Measurements from ENCODE around the gene RNASE13.

Gene RNASE13

GRCh38 chr14:21074398-21075272, 40.0 kb upstream of the RNASE13 start:
- H3K4me3 ChIP-seq, result no peak overlapping the region
- H3K9me3 ChIP-seq (ENCODE audit: low read depth, low read length), result no peaks in the 10 kb centered on the region
- no peak overlapping the region for H3K27ac ChIP-seq
- DNase-seq (ENCODE audit: low read depth, low spot score), result no peak
- peaks cover 53% of the 10 kb centered on the region for H3K36me3 ChIP-seq (ENCODE audit: insufficient read depth, low read length)
- no peak for TF ChIP-seq FOXP2 (optimal IDR thresholded peaks at IDR 0.05; ENCODE audit: control extremely low read depth, extremely low read length, insufficient read depth)
- TF ChIP-seq POLR2AphosphoS5 (IDR thresholded peaks at IDR 0.05; ENCODE audit: borderline replicate concordance, low read depth, low read length), result no peak; the same call in 1 of the 2 replicates
- no peak for TF ChIP-seq EZH2 (IDR thresholded peaks at IDR 0.05)
- H3K9ac ChIP-seq (ENCODE audit: insufficient read length), result no peak overlapping the region

GRCh38 chr14:21073921-21074320, 39.3 kb upstream of the RNASE13 start:
- Histone ChIP-seq H3K27ac (no peak overlapping the region), H3K4me3 (no peak overlapping the region), H3K36me3 (ENCODE audit: insufficient read depth, low read length) (peaks cover 45% of the 10 kb centered on the region), H3K9me3 (ENCODE audit: low read depth, low read length) (no peaks in the 10 kb centered on the region), H3K9ac (ENCODE audit: insufficient read length) (no peak overlapping the region)
- DNase-seq (ENCODE audit: low read depth, low spot score), result no peak
- TF ChIP-seq POLR2AphosphoS5 (IDR thresholded peaks at IDR 0.05; ENCODE audit: borderline replicate concordance, low read depth, low read length) (no peak), EZH2 (IDR thresholded peaks at IDR 0.05) (no peak), FOXP2 (optimal IDR thresholded peaks at IDR 0.05; ENCODE audit: control extremely low read depth, extremely low read length, insufficient read depth) (no peak)

DNA sequence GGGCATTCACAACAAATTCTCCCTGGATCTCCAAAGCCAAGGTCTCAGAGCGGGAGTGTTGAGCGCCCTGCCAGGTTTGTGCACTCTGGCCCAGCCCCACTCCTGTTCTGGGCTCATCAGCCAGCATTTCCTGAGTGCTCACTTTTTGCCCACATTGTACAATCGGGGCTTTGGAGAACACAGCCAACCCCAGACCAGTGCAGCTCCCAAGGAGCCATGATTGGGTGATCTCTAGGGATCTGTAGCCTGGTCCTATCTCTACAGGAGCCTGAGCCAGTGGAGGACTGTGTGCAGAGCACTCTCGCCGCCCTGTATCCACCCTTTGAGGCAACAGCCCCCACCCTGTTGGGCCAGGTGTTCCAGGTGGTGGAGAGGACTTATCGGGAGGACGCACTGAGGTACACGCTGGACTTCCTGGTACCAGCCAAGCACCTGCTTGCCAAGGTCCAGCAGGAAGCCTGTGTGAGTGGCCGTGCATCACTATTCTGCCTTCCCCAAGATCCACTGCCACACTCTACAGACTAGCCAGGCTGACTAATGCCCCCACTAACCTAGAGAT, 38.3 kb upstream of the RNASE13 start:
- no peaks in the 10 kb centered on the region for H3K9me3 ChIP-seq (ENCODE audit: low read depth, low read length)
- TF ChIP-seq FOXP2 (optimal IDR thresholded peaks at IDR 0.05; ENCODE audit: control extremely low read depth, extremely low read length, insufficient read depth) (no peak), EZH2 (IDR thresholded peaks at IDR 0.05) (no peak), POLR2AphosphoS5 (IDR thresholded peaks at IDR 0.05; ENCODE audit: borderline replicate concordance, low read depth, low read length) (no peak)
- no peak for DNase-seq (ENCODE audit: low read depth, low spot score)
- H3K36me3 ChIP-seq (ENCODE audit: insufficient read depth, low read length), result peaks cover 35% of the 10 kb centered on the region
- peak overlapping the region; percentile 97 for H3K27ac ChIP-seq
- no peak overlapping the region for H3K9ac ChIP-seq (ENCODE audit: insufficient read length)
- H3K4me3 ChIP-seq, result no peak overlapping the region

DNA sequence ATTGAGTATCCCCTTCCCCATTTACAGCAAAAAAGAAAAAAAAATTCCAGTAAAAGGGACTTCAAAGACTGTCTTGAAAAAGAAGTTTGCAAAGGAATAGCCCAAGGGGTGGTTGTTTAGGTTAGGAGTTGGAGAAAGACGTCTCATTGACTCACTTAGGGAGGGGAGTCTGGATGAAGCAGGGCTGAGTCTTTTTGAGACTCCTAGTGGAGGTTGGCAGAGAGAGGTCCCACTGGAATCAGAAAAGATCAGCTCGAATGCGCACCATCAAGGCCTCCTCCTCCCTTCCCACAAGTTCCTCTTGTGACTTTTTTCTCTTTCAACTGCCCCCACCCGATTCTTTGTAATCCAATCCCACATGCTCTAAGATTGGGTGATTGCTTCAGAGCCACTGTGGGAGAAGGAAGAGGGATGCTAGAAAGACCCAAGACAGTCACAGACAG, 37.4 kb upstream of the RNASE13 start:
- Histone ChIP-seq H3K27ac (peak overlapping the region; percentile 97), H3K9me3 (ENCODE audit: low read depth, low read length) (no peaks in the 10 kb centered on the region), H3K9ac (ENCODE audit: insufficient read length) (peak overlapping the region; percentile 80), H3K4me3 (peak overlapping the region; percentile 96), H3K36me3 (ENCODE audit: insufficient read depth, low read length) (peaks cover 28% of the 10 kb centered on the region)
- DNase-seq (ENCODE audit: low read depth, low spot score), result no peak
- TF ChIP-seq POLR2AphosphoS5 (IDR thresholded peaks at IDR 0.05; ENCODE audit: borderline replicate concordance, low read depth, low read length) (no peak), FOXP2 (optimal IDR thresholded peaks at IDR 0.05; ENCODE audit: control extremely low read depth, extremely low read length, insufficient read depth) (no peak), EZH2 (IDR thresholded peaks at IDR 0.05) (no peak)

GRCh38 chr14:21071225-21072030, 36.8 kb upstream of the RNASE13 start:
- Histone ChIP-seq H3K9me3 (ENCODE audit: low read depth, low read length) (no peaks in the 10 kb centered on the region), H3K36me3 (ENCODE audit: insufficient read depth, low read length) (peaks cover 24% of the 10 kb centered on the region), H3K4me3 (peak overlapping the region; percentile 96), H3K27ac (peak overlapping the region; percentile 97), H3K9ac (ENCODE audit: insufficient read length) (peak overlapping the region; percentile 90)
- DNase-seq (ENCODE audit: low read depth, low spot score), result no peak
- TF ChIP-seq POLR2AphosphoS5 (IDR thresholded peaks at IDR 0.05; ENCODE audit: borderline replicate concordance, low read depth, low read length) (peak; percentile 57; the same call in 1 of the 2 replicates), FOXP2 (optimal IDR thresholded peaks at IDR 0.05; ENCODE audit: control extremely low read depth, extremely low read length, insufficient read depth) (no peak)

DNA sequence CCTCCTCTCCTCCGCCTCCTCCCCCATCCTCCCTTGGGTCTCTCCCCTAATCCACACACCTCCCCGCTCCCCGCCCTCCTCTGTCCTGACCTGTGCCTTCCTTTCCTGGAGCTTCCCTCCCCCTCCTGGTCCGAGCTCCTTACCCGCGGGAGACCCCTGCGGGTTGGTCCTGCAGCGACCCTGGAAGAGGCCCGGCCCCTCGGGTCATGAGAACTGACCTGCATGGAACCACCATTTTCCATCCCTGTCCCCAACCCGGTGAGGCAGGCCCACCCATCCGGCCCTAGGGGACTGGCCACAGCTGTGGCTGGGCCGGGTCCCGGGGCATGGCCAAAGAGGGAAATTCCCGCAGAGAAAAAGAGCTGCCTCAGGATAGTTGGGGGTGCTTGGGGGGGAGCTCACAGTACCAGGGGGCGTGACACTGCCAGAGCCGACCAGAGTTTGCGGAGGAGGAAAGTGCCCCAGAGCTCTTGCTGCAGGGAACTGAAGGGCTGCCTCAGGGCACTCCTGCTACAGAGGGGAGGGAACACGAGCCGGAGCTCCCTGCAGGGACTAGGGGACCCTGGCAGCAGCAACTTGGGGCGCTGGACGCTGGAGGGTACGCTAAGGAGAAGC, 36.1 kb upstream of the RNASE13 start:
- Histone ChIP-seq H3K9me3 (ENCODE audit: low read depth, low read length) (no peaks in the 10 kb centered on the region), H3K9ac (ENCODE audit: insufficient read length) (peak overlapping the region; percentile 90), H3K36me3 (ENCODE audit: insufficient read depth, low read length) (peaks cover 17% of the 10 kb centered on the region), H3K4me3 (peak overlapping the region; percentile 96), H3K27ac (peak overlapping the region; percentile 97)
- no peak for DNase-seq (ENCODE audit: low read depth, low spot score)
- no peak for TF ChIP-seq POLR2AphosphoS5 (IDR thresholded peaks at IDR 0.05; ENCODE audit: borderline replicate concordance, low read depth, low read length)
- TF ChIP-seq EZH2 (IDR thresholded peaks at IDR 0.05), result no peak
- TF ChIP-seq FOXP2 (optimal IDR thresholded peaks at IDR 0.05; ENCODE audit: control extremely low read depth, extremely low read length, insufficient read depth), result no peak

DNA sequence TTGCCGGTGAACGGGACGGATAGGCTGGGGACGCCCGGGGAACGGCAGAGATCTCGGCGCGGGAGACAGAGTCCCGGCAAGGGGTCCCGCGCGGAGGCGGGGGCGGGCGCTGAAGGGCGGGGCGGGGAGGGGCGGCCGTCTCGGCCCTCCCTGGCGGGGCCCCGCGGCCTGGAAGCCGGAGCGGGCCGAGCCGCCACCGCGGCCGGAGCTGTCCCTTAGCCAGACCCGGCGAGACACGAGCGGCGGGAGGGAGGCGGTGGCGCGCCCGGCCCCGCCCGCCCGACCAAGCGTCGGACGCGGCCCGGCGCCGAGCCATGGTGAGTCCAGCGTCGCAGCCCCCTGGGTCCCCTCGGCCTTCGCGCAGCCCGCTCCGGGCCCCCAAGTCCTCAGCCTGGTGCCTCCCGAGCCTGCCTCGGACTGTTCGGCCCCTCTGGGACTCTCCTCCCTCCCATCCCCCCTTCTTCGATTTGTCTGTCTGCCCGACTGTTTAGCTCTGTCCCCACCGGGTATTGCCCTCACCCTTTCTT, 35.5 kb upstream of the RNASE13 start, which contains the start of gene ARHGEF40:
ARHGEF40 (plus strand) TSS at position 222 of the 527 bp plus-strand sequence; CDS start at position 315, 93 bp downstream.
- H3K27ac ChIP-seq, result peak within 1 kb of the TSS; percentile 97
- H3K4me3 ChIP-seq, result peak within 1 kb of the TSS; percentile 96
- H3K36me3 ChIP-seq (ENCODE audit: insufficient read depth, low read length), result peaks cover 11% of the 10 kb centered on the region
- TF ChIP-seq POLR2AphosphoS5 (IDR thresholded peaks at IDR 0.05; ENCODE audit: borderline replicate concordance, low read depth, low read length) (no peak), FOXP2 (optimal IDR thresholded peaks at IDR 0.05; ENCODE audit: control extremely low read depth, extremely low read length, insufficient read depth) (no peak), EZH2 (IDR thresholded peaks at IDR 0.05) (no peak)
- peak within 1 kb of the TSS; percentile 90 for H3K9ac ChIP-seq (ENCODE audit: insufficient read length)
- H3K9me3 ChIP-seq (ENCODE audit: low read depth, low read length), result no peaks in the 10 kb centered on the region
- DNase-seq (ENCODE audit: low read depth, low spot score), result no peak

Data from SK-N-MC (cell line).